Measurements from ENCODE around the gene SLC16A11. TPM values are rescaled to one million over a fixed set of nuclear protein-coding genes. Genes with fewer than 3 reads are reported as not detected.
A peak's percentile ranks its signal among the peaks of the same experiment; 100 is the strongest.
"Not testable (repeated sequence)": the region's sequence is repeated elsewhere in the genome, so short reads cannot be mapped to it uniquely, and the experiment has no call there.

The SLC16A11 gene
- total and polyA plus RNA-seq, 5 donors from 2014 or later: 0.30 to 1.2 (median 0.53) TPM; not detected in 1

DNA sequence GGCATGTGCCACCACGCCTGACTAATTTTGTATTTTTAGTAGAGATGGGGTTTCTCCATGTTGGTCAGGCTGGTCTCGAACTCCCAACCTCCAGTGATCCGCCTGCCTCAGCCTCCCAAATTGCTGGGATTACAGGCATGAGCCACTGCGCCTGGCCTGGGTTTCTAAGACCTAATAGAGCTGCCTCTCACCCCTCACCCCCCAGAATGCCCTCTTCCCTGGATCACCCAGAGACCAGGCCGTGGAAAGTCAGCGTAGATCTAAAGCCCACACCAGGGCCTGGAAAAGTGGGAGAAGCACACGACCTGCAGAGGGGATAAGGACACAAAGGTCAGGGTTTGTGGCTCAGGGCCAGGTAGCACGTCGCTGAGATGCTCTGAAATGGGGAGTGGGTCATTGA, 6.7 kb upstream of the SLC16A11 start:
- peaks cover 11 to 22% (median 16%) of the 10 kb centered on the region in 4 donors for H3K4me1 Mint-ChIP-seq
- H3K36me3 ChIP-seq (ENCODE audit: control insufficient read depth, insufficient read depth, low read length); H3K27ac Mint-ChIP-seq; H3K4me3 ChIP-seq (ENCODE audit: low read depth, low read length); H3K27ac ChIP-seq (ENCODE audit: insufficient read depth, low read length, poor library complexity, severe bottlenecking); H3K9me3 ChIP-seq (ENCODE audit: control insufficient read depth in 2 of 2, low read length in 2 of 2); H3K27me3 Mint-ChIP-seq; ATAC-seq (ENCODE audit: low read depth in 2 of 2); H3K4me3 Mint-ChIP-seq; DNase-seq; H3K36me3 Mint-ChIP-seq; H3K27me3 ChIP-seq (ENCODE audit: control insufficient read depth, insufficient read depth, low read length); H3K9me3 Mint-ChIP-seq: not testable (repeated sequence)
- H3K4me1 ChIP-seq (ENCODE audit: control insufficient read depth, insufficient read depth, low read length, poor library complexity, severe bottlenecking): peaks cover 21% of the 10 kb centered on the region

DNA sequence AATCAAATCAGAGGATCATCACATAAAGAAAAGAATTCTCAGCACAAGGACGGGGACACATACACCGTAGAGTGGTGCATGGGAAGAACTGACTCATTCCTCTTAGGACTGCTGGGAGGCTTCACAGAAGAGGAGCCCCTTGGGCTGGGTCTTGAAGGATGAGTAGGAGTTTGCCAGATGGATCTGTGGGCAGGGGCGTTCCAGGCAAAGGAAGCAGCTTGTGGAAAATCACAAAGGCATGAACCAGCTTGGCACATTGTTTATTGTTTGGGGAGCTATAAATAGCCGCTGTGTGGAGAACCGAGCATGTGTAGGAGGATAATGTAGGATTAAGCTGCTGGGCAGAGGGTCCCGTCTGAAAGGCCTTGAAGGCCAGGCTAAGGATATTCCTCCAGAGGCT, 5.1 kb upstream of the SLC16A11 start:
- no peaks in the 10 kb centered on the region for H3K36me3 ChIP-seq (ENCODE audit: control insufficient read depth, insufficient read depth, low read length)
- Mint-ChIP-seq H3K4me3 (no peak overlapping the region), H3K9me3 (no peaks in the 10 kb centered on the region), H3K4me1 (peaks cover 11 to 29% (median 19%) of the 10 kb centered on the region in 4 donors), H3K27ac (peak overlapping the region in 1 of 3 donors; percentile 68), H3K27me3 (peaks cover 15% of the 10 kb centered on the region), H3K36me3 (no peaks in the 10 kb centered on the region)
- peaks cover 23% of the 10 kb centered on the region for H3K4me1 ChIP-seq (ENCODE audit: control insufficient read depth, insufficient read depth, low read length, poor library complexity, severe bottlenecking)
- no peak for DNase-seq
- ATAC-seq (ENCODE audit: low read depth in 2 of 2): no peak
- no peak overlapping the region for H3K27ac ChIP-seq (ENCODE audit: insufficient read depth, low read length, poor library complexity, severe bottlenecking)
- no peak overlapping the region for H3K4me3 ChIP-seq (ENCODE audit: low read depth, low read length)
- H3K27me3 ChIP-seq (ENCODE audit: control insufficient read depth, insufficient read depth, low read length): no peaks in the 10 kb centered on the region
- no peaks in the 10 kb centered on the region for H3K9me3 ChIP-seq (ENCODE audit: control insufficient read depth in 2 of 2, low read length in 2 of 2)

DNA sequence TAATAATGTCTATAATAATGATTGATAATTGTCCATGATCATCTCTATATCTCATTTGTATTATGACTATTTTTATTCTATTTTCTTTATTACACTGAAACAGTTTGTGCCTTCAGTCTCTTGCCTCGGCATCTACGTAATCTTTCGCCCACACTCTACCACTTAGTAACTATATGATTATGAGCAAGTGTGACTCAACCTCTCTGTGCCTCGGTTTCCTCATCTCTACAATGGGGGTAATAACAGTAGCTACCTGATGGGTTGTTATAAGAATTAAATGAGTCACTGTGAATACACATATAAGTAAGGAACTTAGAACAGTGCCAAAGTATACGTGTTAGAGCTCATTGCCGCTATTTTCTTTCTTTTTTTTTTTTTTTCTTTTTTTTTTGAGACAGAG, 3.7 kb upstream of the SLC16A11 start:
- H3K4me3 Mint-ChIP-seq: peak overlapping the region; percentile 55 to 93 (median 77)
- H3K36me3 Mint-ChIP-seq: no peaks in the 10 kb centered on the region
- peaks cover 18% of the 10 kb centered on the region for H3K27me3 Mint-ChIP-seq
- DNase-seq (no peak), ATAC-seq (ENCODE audit: low read depth in 2 of 2) (no peak)
- no peaks in the 10 kb centered on the region for H3K27me3 ChIP-seq (ENCODE audit: control insufficient read depth, insufficient read depth, low read length)
- peaks cover 11 to 32% (median 20%) of the 10 kb centered on the region in 4 donors for H3K4me1 Mint-ChIP-seq
- peak overlapping the region; percentile 80 for H3K27ac ChIP-seq (ENCODE audit: insufficient read depth, low read length, poor library complexity, severe bottlenecking)
- H3K9me3 ChIP-seq (ENCODE audit: control insufficient read depth in 2 of 2, low read length in 2 of 2): no peaks in the 10 kb centered on the region
- peak overlapping the region in 2 of 3 donors; percentile 91 to 93 for H3K27ac Mint-ChIP-seq
- peaks cover 37% of the 10 kb centered on the region for H3K4me1 ChIP-seq (ENCODE audit: control insufficient read depth, insufficient read depth, low read length, poor library complexity, severe bottlenecking)
- no peaks in the 10 kb centered on the region for H3K36me3 ChIP-seq (ENCODE audit: control insufficient read depth, insufficient read depth, low read length)
- no peaks in the 10 kb centered on the region for H3K9me3 Mint-ChIP-seq
- H3K4me3 ChIP-seq (ENCODE audit: low read depth, low read length): peak overlapping the region; percentile 91

DNA sequence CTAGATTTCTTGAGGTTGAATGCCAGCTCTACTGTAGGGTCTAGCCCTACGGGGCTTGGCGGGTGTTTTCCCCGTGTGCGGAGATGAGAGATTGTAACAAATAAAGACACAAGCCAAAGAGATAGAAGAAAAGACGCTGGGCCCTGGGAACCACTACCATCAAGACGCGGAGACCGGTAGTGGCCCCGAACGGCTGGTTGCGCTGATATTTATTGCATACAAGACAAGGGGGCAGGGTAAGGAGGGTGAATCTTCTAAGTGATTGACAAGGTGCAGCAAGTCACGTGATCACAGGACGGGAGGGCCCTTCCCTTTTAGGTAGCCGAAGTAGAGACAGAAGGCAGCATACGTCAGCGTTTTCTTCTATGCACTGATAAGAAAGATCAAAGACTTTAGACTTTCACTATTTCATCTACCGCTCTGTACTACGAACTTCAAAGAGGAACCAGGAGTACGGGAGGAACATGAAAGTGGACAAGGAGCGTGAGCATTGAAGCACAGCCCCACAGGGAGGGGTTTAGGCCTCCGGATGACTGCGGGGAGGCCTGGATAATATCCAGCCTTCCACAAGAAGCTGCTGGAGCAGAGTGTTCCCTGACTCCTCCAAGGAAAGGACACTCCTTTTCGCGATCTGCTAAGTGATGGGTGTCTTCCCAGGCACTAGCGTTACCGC, 3.0 kb upstream of the SLC16A11 start:
- H3K36me3 ChIP-seq (ENCODE audit: control insufficient read depth, insufficient read depth, low read length); H3K36me3 Mint-ChIP-seq; H3K9me3 Mint-ChIP-seq; H3K9me3 ChIP-seq (ENCODE audit: control insufficient read depth in 2 of 2, low read length in 2 of 2); H3K27me3 ChIP-seq (ENCODE audit: control insufficient read depth, insufficient read depth, low read length): not testable (repeated sequence)
- Histone ChIP-seq H3K4me1 (ENCODE audit: control insufficient read depth, insufficient read depth, low read length, poor library complexity, severe bottlenecking) (peaks cover 44% of the 10 kb centered on the region), H3K4me3 (ENCODE audit: low read depth, low read length) (peak overlapping the region; percentile 91), H3K27ac (ENCODE audit: insufficient read depth, low read length, poor library complexity, severe bottlenecking) (peak overlapping the region; percentile 80)
- peaks cover 21% of the 10 kb centered on the region for H3K27me3 Mint-ChIP-seq
- peak; percentile 39 to 45 for ATAC-seq (ENCODE audit: low read depth in 2 of 2)
- DNase-seq: peak; percentile 78 to 93 (median 85)
- H3K4me1 Mint-ChIP-seq: peaks cover 11 to 38% (median 22%) of the 10 kb centered on the region in 4 donors
- H3K4me3 Mint-ChIP-seq: peak overlapping the region; percentile 55 to 93 (median 84)
- peak overlapping the region; percentile 91 to 94 (median 93) for H3K27ac Mint-ChIP-seq

DNA sequence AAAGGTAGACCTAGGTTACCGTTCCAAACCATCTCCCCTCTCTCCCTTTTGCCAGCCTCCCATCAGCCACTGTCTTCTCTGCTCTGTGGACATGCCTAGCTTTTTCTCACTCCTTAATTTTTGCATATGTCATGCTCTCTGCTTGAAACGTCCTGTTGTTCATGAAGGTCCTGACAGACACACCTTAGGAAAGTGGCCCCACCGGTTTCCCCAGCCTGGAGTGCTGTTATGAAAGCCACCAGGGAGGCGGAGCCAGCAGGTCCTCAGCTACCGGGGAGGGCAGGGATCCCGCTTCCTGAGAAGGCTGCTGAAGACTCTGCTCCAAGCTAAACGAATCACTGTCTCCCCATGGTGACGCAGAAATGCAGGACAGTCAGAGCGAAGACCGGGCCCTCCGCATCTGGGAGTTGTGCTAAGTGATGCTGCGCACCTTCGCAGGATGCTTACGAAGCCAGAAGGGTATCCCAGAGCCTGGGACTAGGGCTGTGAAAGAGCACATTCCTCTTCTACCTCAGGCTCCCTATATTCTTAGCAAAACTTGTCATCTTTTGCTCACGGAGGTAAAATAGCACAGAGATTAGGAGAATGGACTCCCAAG, 2.3 kb upstream of the SLC16A11 start:
- Histone ChIP-seq H3K4me1 (ENCODE audit: control insufficient read depth, insufficient read depth, low read length, poor library complexity, severe bottlenecking) (peaks cover 46% of the 10 kb centered on the region), H3K36me3 (ENCODE audit: control insufficient read depth, insufficient read depth, low read length) (no peaks in the 10 kb centered on the region), H3K9me3 (ENCODE audit: control insufficient read depth in 2 of 2, low read length in 2 of 2) (no peaks in the 10 kb centered on the region), H3K27me3 (ENCODE audit: control insufficient read depth, insufficient read depth, low read length) (no peaks in the 10 kb centered on the region), H3K4me3 (ENCODE audit: low read depth, low read length) (peak overlapping the region; percentile 91), H3K27ac (ENCODE audit: insufficient read depth, low read length, poor library complexity, severe bottlenecking) (peak overlapping the region; percentile 80)
- peaks cover 11 to 45% (median 21%) of the 10 kb centered on the region in 4 donors for H3K4me1 Mint-ChIP-seq
- no peaks in the 10 kb centered on the region for H3K36me3 Mint-ChIP-seq
- ATAC-seq (ENCODE audit: low read depth in 2 of 2) (peak; percentile 16 to 22), DNase-seq (peak in 2 of 3 donors; percentile 35 to 49)
- no peaks in the 10 kb centered on the region for H3K9me3 Mint-ChIP-seq
- peak overlapping the region; percentile 91 to 94 (median 93) for H3K27ac Mint-ChIP-seq
- H3K4me3 Mint-ChIP-seq: peak overlapping the region; percentile 55 to 93 (median 84)
- peaks cover 27% of the 10 kb centered on the region for H3K27me3 Mint-ChIP-seq

DNA sequence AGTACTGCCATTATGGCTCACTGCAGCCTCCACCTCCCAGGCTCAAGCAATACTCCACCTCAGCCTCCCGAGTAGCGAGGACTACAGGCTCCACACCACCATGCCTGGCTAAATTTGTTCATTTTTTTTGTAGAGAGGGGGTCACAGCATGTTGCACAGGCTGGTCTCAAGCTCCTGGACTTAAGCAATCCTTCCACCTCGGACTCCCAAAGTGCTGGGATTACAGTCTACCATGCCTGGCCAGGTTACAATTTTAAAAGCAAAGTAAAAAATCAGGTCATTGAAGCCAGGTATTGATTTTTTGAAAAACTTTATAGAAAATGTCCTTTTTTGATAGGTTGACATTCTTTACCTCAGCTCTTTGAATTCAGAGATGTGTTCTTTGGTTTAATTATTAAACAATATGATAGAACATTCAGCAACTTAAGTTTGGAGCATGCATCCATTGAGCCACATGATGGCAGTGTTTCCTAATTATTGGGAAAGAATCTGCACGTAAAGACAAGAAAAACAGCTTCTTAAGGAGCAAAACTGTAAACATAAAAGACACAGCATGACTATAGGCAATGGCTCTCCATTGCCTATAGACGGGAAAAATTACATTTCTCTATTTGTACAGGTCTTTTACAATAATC, 1.7 kb upstream of the SLC16A11 start:
- peak; percentile 36 to 90 (median 78) for DNase-seq
- Mint-ChIP-seq H3K27ac (peak overlapping the region; percentile 91 to 94 (median 93)), H3K4me3 (peak overlapping the region; percentile 55 to 93 (median 84)), H3K27me3 (peaks cover 27% of the 10 kb centered on the region), H3K4me1 (peaks cover 12 to 47% (median 22%) of the 10 kb centered on the region in 4 donors), H3K36me3 (no peaks in the 10 kb centered on the region), H3K9me3 (no peaks in the 10 kb centered on the region)
- Histone ChIP-seq H3K9me3 (ENCODE audit: control insufficient read depth in 2 of 2, low read length in 2 of 2) (no peaks in the 10 kb centered on the region), H3K27ac (ENCODE audit: insufficient read depth, low read length, poor library complexity, severe bottlenecking) (peak overlapping the region; percentile 80), H3K36me3 (ENCODE audit: control insufficient read depth, insufficient read depth, low read length) (no peaks in the 10 kb centered on the region), H3K4me1 (ENCODE audit: control insufficient read depth, insufficient read depth, low read length, poor library complexity, severe bottlenecking) (peaks cover 46% of the 10 kb centered on the region), H3K27me3 (ENCODE audit: control insufficient read depth, insufficient read depth, low read length) (no peaks in the 10 kb centered on the region), H3K4me3 (ENCODE audit: low read depth, low read length) (peak overlapping the region; percentile 91)
- ATAC-seq (ENCODE audit: low read depth in 2 of 2): peak; percentile 52 to 53

DNA sequence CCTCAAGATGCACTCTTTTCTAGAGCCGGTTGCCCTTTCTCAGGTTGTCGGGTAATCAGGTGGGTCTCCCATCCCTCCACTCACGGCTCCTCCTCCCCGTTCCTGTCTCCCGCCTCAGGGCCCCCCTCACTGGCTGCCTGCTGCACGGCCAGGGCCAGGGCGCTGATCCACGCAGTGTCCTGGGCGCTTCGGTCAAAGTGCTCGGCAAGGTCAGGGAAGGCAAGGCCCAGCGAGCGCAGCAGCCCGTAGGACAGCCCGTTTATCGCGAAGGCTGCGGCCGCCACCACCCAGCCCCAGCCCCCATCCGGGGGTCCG, 753 bp downstream of the SLC16A11 start:
- H3K4me1 Mint-ChIP-seq: peaks cover 12 to 60% (median 28%) of the 10 kb centered on the region in 4 donors
- no peaks in the 10 kb centered on the region for H3K36me3 ChIP-seq (ENCODE audit: control insufficient read depth, insufficient read depth, low read length)
- H3K27ac Mint-ChIP-seq: peak overlapping the region in 1 of 3 donors; percentile 46
- DNase-seq (no peak), ATAC-seq (ENCODE audit: low read depth in 2 of 2) (no peak)
- peaks cover 32% of the 10 kb centered on the region for H3K27me3 Mint-ChIP-seq
- peak overlapping the region in 3 of 4 donors; percentile 69 to 87 (median 80) for H3K4me3 Mint-ChIP-seq
- no peaks in the 10 kb centered on the region for H3K36me3 Mint-ChIP-seq
- H3K27ac ChIP-seq (ENCODE audit: insufficient read depth, low read length, poor library complexity, severe bottlenecking): peak overlapping the region; percentile 33
- no peaks in the 10 kb centered on the region for H3K27me3 ChIP-seq (ENCODE audit: control insufficient read depth, insufficient read depth, low read length)
- H3K9me3 ChIP-seq (ENCODE audit: control insufficient read depth in 2 of 2, low read length in 2 of 2): no peaks in the 10 kb centered on the region
- H3K9me3 Mint-ChIP-seq: no peaks in the 10 kb centered on the region
- H3K4me1 ChIP-seq (ENCODE audit: control insufficient read depth, insufficient read depth, low read length, poor library complexity, severe bottlenecking): peaks cover 51% of the 10 kb centered on the region
- no peak overlapping the region for H3K4me3 ChIP-seq (ENCODE audit: low read depth, low read length)

Data from CD4-positive, CD25-positive, alpha-beta regulatory T cell (primary cell).